HL-60/S4 treated with retinoic acid at 250 ng/mL for 4 days and 3 days (cell line): Measurements from ENCODE around the gene EPHB2.
"Not testable (repeated sequence)": the region's sequence is repeated elsewhere in the genome, so short reads cannot be mapped to it uniquely, and the experiment has no call there.

Experiments
- in situ Hi-C: fragments of 300-500 bp; cut with MboI; formaldehyde crosslinking; loops from 2 replicates; pipeline ENCODE4 v1.7.0; 2022; ENCODE audit warnings: low sequenced_read_pairs

Gene EPHB2

DNA sequence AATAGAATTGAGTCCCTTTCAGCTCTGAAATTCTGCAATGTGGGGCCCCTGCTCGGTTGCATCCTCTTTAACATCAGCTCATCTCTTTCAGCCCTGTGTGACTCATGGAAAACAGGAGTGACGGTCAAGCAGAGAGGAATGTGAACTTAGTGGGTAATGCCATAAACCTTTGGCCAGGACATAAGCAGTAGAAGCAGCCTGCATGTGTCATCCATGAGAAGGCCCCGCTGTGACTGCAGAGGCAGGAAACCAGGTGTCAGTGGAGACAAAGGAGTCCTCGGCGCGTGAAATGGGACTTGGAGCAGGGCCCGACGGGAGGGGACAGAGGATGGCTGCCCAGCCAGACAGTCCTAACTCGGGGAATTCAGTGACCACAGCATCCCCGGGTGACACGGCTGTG is 21.1 kb upstream of the EPHB2 start:
- in situ Hi-C loops = no loop called here

DNA sequence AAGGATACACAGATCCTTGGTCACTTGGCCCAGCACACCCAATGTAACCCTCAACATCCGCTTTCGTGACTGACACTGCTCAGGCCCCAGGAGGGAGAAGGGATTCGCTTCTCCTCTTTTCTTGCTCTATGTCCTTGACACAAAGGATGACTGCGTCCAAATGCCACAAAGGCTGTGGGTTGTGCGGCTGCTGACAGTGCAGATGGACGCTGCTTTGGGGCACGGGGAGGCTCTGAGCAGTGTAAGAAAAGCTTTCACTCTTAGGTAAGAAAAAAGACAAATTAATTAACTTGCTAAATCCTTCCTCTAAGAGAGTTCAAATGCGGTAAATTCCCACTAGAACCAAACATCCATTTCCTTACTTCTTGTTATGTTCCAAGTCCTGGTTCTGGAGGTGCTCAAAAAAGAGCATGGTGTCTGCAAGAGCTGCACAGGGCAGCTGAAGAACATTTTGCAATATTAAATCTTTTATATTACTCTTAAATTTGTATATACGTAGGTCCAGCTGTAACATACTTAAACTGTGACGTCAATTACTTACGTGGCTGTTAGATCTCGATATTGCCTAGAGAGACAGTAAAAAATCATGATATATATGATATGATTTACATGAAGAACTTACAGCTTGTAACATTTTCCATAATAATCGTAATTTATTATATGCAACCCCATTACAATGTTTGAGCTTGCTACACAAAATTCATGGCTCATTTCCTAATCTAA is 19.4 kb upstream of the EPHB2 start:
- in situ Hi-C loops = no loop called here

DNA sequence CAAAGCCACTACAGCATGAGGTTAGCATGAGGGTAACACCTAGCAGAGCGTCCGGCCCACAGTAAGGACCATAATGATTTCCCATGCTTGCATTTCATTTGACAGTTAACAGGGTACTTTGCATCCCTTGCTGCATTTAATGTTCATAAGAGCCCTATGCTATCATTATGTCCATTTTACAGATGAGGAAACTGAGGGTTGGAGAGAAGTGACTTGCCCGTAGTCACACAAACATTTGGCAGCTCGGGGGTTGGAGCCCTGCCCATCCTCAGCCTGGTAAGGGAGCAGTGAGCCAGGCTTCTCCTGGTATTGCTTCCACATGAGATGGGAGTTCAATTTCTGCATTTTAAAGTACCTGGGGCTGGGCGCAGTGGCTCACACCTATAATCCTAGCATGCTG is 16.5 kb upstream of the EPHB2 start:
- in situ Hi-C loops = no loop called here

DNA sequence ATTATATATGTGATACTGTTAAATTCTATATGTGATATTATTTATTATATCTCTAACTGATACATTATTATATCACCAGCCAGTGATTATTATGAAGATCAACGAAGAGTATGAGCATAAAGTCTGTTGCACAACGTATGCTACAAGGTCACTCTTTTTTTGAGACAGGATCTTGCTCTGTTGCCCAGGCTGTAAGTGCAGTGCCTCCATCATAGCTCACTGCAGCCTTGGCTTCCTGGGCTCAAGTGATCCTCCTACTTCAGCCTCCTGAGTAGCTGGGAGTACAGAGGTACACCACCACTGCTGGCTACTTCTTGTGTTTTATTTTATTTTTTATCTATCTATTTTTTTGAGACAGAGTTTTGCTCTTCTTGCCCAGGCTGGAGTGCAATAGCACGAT is 14.0 kb upstream of the EPHB2 start:
- in situ Hi-C loops = no loop called here

DNA sequence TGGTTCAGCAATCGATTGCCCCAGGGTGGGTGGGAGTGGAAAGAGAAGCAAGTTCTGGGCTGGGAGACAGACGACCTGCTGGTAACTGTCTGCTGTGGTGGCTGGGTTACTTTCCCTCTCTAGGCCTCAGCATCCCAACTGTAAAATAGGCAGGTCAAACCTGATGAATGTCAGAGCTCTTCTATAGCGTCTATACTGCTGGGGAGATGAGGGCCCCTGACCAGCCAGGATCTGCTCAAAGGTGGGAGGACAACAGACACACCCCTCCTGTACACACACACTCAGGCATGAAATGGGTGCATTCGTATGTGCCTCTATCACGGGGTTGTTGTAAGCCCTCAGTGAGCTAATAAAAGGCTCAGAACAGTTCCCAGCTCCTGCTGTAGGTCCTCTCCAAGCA is 12.7 kb upstream of the EPHB2 start:
- in situ Hi-C loops = no loop called here

DNA sequence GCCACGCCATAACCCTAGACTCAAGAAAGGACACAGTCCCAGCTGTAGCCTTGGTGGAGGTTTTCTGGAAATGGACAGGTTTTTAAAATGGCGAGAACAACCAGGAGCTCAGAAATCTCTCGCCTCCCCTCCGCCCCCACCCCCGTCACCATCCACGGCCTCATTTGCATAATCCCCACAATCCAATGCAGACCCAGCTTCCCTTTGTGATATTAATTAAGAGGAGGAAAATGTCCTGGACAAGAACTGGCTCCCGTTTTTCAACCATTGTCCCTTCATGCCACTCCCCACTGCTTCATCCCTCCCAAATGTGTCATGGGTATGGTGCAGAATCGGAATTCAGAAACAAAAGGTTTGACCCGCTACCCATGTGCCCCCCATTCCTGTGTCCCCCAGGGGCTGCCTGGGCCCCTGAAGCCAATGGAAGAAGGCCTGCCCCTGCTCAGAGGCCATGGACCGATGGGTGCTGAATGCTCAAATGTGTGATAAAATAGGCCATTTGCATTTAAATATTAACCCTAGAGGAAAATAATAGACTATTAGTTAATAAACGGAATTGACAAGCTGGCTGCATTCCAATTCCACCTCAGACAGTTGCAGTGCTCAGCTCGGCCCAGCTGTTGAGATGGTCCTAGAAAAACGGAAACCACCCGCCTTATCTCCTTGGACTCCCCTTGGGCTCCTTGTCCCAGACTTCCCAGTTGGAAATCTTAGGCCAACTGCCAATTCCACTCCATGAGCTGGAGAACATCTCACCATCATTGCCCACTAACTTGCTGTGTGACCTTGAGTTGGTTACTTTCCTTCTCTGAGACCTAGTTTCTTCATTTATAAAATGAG is 10.7 kb upstream of the EPHB2 start:
- in situ Hi-C loops = no loop called here

GRCh38 chr1:22702296-22703085 is 8.1 kb upstream of the EPHB2 start:
- in situ Hi-C loops = no loop called here

DNA sequence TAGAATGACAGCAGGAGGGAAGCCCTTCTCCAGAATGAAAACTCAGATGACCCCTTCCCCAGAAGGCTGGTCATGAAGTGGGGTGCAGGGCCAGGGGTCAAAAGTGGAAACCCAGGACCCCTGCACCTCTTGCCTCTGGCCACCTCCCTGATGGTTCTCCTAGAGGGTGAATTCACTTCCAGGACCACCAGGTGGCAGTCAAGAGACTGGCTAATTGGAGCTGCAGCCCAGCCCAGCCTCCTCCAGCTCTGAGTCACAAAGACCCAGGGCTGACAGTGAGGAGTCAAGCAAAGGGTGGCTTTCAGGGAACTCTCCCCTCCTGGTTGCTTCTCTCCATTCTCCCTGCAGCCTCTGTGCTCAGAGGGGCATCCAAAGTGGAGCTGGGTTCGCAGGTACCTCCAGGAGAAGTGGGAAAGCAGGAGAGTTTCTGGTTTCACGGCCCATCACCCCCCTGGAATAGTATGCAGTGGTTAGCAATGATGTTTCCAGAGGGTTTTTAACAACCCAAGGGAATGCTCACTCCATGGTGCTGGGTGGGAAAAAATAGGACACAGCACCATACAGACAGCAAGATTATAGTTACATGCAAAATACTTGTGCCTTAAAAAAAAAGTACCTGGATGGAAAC is 6.1 kb upstream of the EPHB2 start:
- in situ Hi-C loops = no loop called here

DNA sequence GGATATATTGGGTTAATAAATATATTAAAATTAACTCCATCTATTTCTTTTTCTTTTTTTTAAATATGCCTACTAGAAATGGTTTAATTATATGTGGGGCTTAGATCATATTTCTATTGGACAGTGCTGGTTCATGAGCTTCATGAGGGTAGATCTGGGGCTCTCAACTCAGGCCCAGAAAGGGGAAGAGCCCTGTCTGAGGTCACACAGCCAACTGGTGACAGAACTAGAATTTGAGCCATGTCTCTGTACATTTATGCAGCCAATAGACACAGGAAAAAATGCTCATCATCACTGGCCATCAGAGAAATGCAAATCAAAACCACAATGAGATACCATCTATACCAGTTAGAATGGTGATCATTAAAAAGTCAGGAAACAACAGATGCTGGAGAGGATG is 5.1 kb upstream of the EPHB2 start:
- in situ Hi-C loops = no loop called here

DNA sequence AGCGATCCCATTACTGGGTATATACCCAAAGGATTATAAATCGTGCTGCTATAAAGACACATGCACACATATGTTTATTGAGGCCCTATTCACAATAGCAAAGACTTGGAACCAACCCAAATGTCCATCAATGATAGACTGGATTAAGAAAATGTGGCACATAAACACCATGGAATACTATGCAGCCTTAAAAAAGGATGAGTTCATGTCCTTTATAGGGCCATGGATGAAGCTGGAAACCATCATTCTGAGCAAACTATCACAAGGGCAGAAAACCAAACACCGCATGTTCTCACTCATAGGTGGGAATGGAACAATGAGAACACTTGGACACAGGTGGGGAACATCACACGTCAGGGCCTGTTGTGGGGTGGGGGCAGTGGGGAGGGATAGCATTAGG is 4.5 kb upstream of the EPHB2 start:
- in situ Hi-C loops = not testable (repeated sequence)

GRCh38 chr1:22708777-22709176 is 1.9 kb upstream of the EPHB2 start:
- in situ Hi-C loops = no loop called here

- in situ Hi-C loops = no loop called here
These were observed 1.4 kb upstream of the EPHB2 start for GRCh38 chr1:22709227-22709626.

DNA sequence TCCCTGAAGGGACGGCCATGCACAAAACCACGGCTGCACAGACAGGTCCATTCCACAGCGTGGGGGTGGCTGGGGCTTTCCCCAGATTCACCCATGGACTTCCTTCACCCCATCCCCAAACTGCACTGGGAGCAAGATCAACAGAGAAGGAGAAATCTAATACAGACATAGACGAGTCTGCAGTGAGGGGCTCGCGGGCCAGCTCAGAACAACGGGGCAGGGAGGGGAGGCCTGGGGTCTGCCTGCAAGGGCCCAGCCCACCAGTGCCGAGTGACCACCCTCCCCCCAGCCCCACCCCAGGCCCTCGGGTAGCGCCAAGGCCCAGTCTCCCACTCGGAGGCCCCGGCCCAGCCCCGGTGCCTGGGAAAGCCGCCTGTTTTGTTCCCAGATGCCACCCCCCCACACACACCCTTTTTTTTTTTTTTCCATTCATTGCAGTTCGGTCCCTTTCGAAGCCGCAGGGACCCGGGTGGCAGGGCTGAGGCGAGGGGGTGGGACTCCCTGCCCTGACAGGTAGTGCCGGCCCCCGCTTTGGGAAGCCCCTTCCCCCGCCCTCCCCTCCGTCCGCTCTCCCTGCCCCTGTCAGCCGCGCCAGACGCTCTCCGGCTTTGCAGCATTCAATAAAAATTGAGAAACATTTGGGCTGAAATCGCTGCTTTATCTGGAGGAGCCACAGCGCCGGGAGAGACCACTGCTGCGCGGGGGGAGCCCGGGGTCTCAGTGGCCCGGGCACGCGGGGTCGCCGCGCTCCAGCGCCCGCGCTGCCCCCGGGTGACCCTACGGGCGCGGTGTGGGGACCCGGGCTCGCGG is 543 bp upstream of the EPHB2 start:
- in situ Hi-C loops = no loop called here

GRCh38 chr1:22711071-22711470 is 432 bp downstream of the EPHB2 start:
- in situ Hi-C loops = no loop called here

DNA sequence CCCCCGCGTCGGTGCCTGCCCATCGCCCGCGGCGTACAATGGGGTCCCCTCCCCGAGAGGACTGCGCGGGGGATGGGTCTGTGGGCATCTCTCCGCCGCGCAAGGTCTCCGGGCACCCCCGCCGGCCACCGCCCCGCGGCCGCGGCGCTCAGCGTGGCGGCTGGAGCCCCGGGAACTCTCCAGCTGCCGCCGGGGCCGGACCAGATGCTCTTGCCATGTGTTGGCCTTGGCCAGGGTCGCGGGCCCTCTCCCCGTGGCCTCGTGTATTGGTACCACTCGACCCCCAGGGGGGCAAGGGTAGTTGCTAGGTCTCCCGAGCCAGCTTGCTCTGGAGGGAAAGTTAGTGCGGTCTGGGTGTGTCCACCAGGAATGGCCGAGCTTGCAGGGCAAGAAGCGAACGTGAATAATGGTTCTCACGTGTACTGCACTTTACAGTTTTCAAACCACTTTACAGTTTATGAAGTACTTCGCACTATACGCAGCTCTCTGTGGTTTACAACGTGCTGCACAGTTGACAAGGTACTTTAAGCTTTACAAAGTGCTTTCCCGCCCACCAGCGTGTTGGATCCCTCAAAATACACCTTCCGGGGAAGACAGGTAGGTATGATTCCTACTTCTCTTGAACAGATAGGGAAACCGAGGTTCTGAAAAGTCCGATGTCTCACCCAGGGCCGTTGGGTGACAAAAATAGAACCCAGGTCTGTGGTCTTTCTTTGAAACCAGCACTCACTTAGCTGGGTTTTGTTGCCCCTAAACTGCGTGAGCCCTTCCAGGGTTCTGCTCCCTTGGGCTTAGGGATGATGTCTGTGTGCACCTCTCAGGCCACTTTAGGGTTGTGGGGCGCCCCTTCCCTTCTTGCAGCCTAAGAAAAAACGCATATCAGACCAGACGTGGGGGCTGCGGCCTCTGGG is 1.2 kb downstream of the EPHB2 start:
- in situ Hi-C loops = no loop called here

DNA sequence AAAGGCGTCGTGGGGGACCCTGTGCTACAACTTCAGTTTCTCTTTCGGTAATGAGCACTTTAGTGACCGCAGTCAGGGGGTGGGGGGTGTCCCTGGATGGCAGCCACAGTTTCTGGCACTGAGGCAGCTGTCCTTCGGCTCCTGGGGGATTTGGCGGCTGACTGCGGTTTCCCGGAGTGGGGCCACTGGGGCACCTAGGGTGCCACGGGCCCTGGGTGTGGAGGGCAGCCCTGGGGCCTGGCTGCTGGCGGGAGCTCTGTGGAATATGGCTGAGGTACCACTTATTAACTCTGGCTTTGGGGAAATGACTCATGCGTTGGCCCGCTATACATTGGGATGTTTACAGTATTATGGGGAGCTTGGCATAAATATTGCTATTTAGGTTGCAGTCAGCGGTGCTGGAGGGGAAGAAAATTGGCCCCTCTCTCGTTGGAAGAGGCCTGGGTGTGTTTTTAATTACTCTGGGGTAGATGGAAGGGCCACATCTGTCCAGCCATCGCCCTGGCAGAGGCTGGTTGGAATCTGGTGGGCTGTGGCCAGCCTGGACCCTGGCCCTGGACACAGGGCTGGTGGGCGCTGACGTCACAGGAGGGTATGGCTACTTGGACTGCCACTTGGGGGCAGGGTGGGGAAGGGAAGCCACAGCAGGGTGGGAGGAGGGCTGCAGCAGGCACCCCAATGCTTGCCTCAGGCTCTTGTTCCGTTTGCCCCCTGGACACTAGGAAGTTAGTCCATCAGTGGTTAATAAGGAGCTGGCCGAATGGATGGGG is 2.0 kb downstream of the EPHB2 start:
- in situ Hi-C loops = no loop called here

GRCh38 chr1:22714455-22714854 is 3.8 kb downstream of the EPHB2 start:
- in situ Hi-C loops = no loop called here

GRCh38 chr1:22717037-22717760 is 6.6 kb downstream of the EPHB2 start:
- in situ Hi-C loops = no loop called here
